DMS 273 (cell line): ENCODE data around the gene MUC13.

Experiments
- DNase-seq: peaks from one replicate; lab custom pipeline; 2025; ENCODE audit not compliant: unreplicated experiment; lab: John Stamatoyannopoulos, UW

Gene MUC13

DNA sequence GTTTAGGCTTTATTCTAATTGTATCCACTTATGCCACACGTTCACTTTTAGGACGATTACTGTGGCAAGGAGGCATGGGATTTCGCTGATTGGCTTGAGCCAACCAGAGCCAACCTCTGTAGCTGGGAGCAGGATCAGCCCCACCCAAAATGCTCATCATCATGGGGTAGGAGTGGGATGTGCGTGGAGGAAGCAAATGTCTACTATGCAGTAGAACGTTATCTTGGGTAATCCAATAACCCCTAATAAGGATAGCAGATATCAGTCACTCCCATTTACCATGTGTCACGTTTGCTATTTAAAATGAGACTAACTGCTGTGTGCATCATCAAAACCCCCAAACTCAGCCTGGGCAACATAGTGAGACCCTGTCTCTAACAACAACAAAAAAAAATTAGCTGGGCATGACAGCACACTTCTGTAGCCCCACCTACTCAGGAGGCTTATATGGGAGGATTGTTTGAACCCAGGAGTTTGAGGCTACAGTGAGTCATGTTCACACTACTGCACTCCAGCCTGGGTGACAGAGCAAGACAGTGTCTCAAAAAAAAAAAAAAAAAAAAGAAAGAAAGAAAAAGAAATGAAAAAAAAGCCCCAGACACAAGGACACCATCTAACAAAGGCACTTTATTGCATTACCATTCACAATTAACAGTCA, 29.6 kb downstream of the MUC13 start:
- no peak for DNase-seq

DNA sequence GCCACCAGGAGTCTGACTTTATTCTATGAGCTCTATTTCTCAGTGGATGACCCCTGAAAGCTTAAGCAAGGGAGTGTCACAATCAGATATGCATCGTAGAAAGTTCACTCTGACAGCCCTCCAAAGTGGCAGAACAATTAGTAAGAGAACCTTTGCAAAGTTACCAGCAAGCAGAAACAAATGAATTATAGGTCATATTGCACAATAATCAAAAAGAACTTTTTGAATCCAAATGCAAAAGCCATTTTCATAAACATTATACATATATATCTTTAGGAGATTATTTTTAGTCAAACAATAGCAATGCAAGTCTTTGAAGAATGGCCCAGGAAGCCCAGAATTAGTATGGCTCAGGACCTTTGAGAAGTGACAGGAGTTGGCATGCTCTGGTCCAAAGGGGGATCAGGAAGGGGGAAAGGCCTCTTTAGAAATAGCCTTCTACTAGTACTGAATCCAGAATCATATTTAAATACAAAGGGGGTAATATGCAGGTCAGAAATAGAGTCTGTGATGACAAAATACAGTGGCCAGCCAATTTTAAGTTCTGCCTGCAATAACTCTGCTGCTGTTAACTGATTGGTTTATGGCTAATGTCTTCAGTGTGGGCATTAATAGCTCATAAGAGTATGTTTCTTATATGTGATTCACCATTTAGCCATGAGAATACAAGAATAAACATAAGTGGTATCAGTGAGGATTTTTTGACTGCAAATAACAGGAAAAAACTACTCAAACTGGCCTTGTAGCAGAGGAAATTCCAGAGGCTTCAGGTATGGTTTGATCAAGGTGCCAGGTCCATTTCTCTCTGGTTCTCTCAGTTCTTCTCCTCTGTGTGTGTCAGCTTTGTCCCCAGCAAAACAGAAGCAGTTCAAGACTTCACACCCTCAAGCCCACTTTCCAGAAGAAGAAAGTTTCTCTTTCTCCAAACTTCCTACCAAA, 30.4 kb downstream of the MUC13 start:
- DNase-seq: no peak

- no peak for DNase-seq
Observed at GRCh38 chr3:124896824-124897526, 37.6 kb downstream of the MUC13 start.

GRCh38 chr3:124895756-124896155, 38.8 kb downstream of the MUC13 start:
- DNase-seq: no peak

DNA sequence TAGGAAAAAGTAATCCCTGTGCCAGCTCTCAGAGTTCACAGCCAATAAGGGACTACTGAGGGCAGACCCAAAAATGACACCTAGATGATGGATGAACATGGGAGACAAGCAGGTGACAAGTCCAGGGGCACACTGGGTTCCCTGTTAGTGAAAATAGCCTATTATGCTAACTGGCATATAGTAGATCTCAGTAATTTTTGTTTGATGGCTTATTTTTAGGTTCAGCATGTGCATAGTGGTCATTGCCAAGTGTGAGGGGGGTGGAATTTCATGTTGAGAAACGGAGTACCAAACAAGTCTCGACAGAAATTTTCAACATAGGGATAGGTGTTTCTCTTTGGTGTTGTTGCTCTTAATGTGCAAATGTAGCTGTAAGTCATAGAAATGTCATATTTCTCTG, 41.0 kb downstream of the MUC13 start:
- DNase-seq: no peak

- DNase-seq: no peak
Observed at GRCh38 chr3:124890573-124891190, 43.9 kb downstream of the MUC13 start.

DNA sequence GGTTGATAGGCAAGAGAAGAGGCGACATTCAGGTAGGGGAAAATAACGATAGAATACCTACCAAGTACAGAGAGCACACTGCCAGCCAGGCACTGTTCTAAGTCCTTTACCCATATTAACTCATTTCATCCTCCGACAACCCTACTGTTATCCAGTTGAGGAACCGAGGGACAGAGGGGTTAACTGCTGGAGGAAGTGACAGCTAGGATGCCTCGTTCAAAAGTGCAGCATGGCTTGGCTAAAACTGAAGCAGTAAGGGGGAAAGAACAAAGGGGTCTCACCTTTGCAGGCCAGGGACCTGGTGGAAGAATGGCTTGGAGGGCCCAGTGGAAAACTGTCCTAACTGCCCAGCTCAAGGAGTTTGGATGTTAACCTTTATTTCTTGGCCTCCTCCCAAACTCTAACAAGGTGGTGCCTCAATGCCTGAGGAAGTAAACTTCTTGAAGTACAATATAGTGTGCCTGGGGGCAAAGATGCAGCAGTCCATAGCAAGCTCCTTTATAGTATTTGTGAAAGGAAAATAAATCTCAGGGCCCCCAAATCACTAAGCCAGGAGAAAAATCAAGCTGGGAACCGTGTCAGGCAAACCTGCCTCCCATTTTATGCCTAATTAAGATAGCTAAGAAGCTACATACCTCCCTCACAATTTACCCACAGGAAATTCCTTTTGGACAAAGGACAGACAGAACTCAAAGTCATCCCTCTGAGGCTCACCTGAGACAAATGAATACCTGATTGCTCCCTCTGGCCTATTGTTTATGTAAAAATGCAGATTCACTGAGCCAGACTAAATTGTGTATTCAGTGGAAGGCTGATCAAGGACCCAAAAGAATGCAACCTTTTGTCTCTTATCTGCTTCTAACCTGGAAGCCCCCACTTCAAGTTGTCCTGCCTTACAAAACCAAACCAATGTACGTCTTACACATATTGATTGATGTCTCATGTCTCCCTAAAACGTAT, 45.8 kb downstream of the MUC13 start:
- no peak for DNase-seq

DNA sequence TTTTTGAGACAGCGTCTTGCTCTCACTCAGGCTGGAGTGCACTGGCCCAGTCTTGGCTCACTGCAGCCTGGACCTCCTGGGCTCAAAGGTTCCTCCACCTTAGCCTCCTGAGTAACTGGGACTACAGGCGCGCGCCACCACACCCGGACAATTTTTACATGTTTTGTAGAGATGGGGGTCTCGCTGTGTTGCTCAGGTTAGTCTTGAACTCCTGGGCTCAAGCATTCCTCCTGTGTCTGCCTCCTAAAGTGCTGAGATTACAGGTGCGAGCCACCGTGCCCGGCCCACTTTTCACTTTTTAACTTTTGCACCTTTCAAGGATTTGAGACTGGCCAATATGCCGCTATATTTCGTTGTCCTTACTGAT, 46.6 kb downstream of the MUC13 start:
- DNase-seq: no peak

DNA sequence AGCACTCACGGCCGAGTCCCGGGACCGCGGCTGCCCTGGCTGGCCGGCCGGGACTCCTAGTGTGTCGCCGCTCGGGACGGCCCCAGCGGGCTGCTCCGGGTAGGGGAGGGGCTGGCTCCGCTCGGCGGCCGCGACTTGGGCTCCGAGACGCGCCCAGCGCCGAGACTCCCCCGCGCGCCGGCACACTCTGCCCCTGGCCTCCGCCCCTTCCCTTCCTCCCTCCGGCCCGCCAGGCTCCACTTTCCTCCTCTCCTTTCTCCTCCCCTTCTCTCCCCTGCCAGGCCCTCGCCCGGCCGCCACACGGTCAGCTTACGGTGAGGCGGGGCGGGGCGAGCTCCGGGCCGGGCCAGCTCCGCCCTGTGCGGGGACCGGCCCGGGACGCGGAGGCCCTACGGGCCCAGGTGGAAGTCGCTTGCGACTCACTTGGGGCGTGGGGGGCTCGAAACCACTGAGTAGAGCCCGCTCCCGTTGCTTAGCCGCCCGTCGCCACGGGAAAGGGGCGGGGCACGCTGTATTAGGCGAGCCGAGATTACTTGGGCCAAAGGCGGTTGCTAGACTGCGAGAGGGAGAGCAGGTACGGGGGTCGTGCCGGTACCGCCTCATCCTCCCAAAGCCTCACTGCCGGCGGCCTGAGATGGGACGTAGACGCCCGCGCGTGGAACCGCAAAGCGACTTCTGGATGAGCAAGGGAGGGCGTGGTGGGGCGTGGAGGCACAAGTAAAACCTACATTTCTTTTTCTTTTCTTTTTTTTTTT, 47.2 kb downstream of the MUC13 start, which contains the start of gene ITGB5:
ITGB5 (minus strand) TSS at position 189 of the 755 bp plus-strand sequence. CDS start 365 bp downstream, outside the sequence.
- DNase-seq: peak; percentile 92

DNA sequence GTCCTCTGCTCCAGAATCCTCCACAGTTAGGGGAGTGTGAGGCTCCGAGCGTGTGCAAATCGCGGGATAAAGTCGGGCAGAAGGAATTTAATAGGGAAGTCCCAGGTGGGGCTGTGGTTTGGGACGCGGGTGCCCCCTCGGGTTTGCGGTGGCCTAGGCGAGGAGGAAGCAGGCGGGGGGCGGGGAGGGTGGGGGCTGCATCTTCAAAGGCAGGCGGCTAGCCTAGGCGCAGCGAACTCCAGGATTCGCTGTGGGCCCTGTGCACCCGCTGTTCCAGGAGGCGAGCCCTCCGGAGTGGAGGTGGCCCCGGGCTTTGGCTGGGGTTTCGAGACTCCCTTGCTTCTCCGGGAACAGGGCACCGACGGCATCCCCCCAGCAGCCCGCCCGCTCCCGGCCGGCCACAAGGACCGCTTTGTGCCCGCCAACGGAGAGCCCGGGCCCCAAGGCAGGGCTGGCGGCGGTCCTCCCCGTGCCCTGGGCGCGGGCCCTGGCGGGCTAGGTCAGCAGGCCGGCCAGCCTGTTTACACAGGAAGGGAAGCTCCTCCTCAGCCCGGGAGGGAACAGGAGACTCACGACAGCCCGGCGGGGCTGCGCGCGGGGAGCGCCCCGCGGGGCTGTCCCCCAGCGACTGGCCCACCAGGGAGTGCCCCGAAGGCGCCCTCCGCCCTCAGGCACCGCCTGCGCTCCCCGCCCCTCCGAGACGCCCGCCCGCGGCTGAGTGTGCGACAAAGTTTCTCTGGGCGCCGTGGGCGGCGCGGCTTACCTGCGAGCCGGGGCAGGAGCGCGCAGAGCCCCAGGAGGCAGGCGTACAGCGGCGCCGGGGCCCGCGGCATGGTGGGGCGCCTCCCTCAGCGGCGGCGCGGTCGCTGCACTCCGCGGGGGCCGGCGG, 48.1 kb downstream of the MUC13 start:
- peak; percentile 88 for DNase-seq

DNA sequence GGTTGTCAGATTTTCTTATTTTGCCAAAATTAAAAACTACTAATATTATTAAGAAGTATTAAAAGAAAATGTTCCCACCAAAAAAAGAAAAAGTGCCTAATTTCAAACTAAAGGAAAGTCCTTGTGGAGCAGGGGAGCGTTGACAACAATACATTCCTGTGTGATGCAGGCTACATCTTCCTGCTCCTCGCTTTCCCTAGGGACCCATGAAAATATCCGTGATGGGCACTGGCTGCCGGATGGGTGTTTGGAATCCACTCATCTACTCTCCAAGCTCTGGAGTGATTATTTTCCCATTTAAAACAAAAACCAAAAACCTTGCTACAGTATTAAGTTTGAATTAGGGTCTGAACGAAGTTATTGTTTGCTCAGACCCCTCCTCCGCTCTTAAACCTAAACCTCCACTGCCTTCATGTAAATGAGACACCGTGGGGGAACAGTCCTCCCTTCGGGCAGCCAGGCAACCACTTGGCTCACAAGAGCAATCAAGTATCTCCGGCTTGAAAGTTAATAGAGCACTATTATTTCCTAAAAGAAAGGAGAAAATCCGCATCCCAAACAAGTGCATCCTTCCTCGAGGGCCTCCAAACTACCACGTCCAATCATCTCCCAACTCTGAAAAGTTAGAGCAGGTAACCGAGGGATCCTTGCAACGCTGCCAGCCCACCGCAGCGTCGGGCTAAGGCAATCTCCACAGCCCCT, 48.9 kb downstream of the MUC13 start:
- peak; percentile 70 for DNase-seq

DNA sequence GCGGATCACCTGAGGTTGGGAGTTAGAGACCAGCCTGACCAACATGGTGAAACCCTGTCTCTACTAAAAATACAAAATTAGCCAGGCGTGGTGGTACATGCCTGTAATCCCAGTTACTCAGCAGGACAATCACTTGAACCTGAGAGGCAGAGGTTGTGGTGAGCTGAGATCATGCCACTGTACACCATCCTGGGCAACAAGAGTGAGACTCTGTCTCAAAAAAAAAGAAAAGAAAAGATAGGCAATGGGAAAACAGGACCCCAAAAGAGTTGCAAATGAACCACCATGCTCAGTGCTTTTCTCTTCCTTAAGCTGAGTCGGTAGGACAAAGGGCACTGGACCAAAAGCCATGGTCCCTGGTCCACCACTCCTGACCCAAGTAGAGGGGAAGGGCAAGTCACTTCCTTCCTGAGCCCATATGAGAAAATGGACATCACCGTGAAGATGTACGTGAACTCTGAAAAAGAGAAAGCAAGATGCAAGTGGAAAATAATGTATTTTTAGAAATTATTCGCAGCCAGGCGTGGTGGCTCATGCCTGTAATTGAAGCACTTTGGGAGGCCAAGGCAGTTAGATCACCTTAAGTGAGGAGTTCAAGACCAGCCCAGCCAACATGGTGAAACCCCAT, 50.0 kb downstream of the MUC13 start:
- no peak for DNase-seq

- DNase-seq: no peak
Observed at GRCh38 chr3:124883766-124884473, 50.6 kb downstream of the MUC13 start.

GRCh38 chr3:124882816-124883747, 51.5 kb downstream of the MUC13 start:
- DNase-seq: no peak

DNA sequence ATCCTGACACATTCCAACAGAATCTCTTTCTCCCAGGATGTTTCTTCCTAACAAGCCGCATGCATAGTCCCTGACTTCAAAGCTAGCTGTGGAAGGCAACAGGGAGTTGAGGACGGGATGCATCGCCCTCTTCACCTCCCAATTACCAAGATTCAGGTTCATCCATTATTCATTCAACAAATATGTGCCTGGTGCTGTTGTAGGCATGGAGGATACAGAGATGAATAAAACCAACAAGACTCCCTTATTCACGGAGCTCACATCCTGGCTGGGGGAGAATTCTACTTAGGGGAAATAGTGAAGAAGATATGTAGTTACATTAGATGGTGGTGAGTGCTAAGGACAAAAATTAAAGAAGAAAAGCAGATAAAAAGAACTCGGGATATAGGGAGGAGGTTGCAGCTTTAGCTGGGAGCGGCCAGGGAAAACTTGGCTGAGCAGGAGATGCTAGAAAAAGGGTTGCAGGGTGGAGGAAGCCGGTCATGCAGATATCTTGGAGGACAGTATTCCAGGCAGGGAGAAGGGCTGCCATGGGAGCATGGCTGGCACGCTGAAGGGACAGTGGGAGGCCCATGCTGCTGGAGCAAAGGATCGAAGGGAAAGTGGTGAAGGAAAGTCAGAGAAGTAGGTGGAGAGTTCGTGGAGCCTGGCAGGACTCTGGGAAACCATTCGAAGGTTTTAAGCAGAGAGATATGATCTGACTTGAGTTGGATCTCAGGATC, 52.4 kb downstream of the MUC13 start:
- no peak for DNase-seq
